Esophagus muscularis mucosa (tissue), 4 donors: ENCODE data around the gene STAB2. TPM values are rescaled to one million over a fixed set of nuclear protein-coding genes. Genes with fewer than 3 reads are reported as not detected.

Experiments used
- DNase-seq: peaks from one replicate; pipeline ENCODE4 v3.0.0-alpha.2; 2017; ENCODE audit errors: extremely low spot score
- H3K27ac ChIP-seq, 4 donors: fragments of 200-600 bp; sonication (generic); replicated peaks in 1 of 4; 1 replicate in 3 of 4; 2 replicates in 1 of 4; pipeline ENCODE4 v1.5.1; 2016 to 2019; ENCODE audit warnings: mild to moderate bottlenecking in 1 of 4
- H3K27me3 ChIP-seq, 4 donors: fragments of 200-600 bp; sonication (generic); one replicate each; pipeline versions ENCODE4 v1.5.1 to v1.6.0; 2016 to 2019
- H3K36me3 ChIP-seq, 4 donors: fragments of 200-600 bp; sonication (generic); one replicate each; pipeline ENCODE4 v1.5.1; 2016 to 2019
- H3K4me1 ChIP-seq, 4 donors: fragments of 200-600 bp; sonication (generic); one replicate each; pipeline ENCODE4 v1.5.1; 2016 to 2019
- H3K4me3 ChIP-seq, 4 donors: fragments of 200-600 bp; sonication (generic); 1 replicate in 2 of 4; 2 replicates in 2 of 4; pipeline ENCODE4 v1.5.1; 2016 to 2019; ENCODE audit warnings: mild to moderate bottlenecking in 4 of 4, moderate library complexity in 1 of 4
- H3K9me3 ChIP-seq, 4 donors: fragments of 200-600 bp; sonication (generic); 1 replicate in 3 of 4; 2 replicates in 1 of 4; pipeline ENCODE4 v1.5.1; 2016 to 2019
- CTCF ChIP-seq, 3 experiments: fragments of 200-600 bp in 2 of 3; fragments of 450-650 bp in 1 of 3; sonication (generic) in 2 of 3; IDR thresholded peaks; one replicate each; pipeline ENCODE4 v1.5.1; 2017 to 2019; ENCODE audit warnings: antibody characterized with exemption in 3 of 3, mild to moderate bottlenecking in 2 of 3, moderate library complexity in 1 of 3
- EP300 ChIP-seq: sonication (generic); formaldehyde crosslinking; IDR thresholded peaks from one replicate; pipeline ENCODE4 v1.6.1; 2017; ENCODE audit warnings: antibody characterized with exemption
- POLR2A ChIP-seq: fragments of 450-650 bp; IDR thresholded peaks from one replicate; pipeline ENCODE4 v1.6.1; 2017; ENCODE audit warnings: antibody characterized with exemption, moderate library complexity, mild to moderate bottlenecking, low read depth
- POLR2AphosphoS5 ChIP-seq, 2 donors: sonication (generic); formaldehyde crosslinking; IDR thresholded peaks; one replicate each; pipeline ENCODE4 v1.6.1; 2017; ENCODE audit warnings: antibody characterized with exemption in 2 of 2
- WGBS: methylation state at CpG from one replicate; pipeline ENCODE4 v1.1.5; 2018; 5-methylcytosine and 5-hydroxymethylcytosine counted together
- intact Hi-C: fragments of 100-400 bp; cut with DNase I; formaldehyde crosslinking; loops from one replicate; pipeline ENCODE4 v1.15.1; 2023
- total RNA-seq, 4 donors: library from RNA; depleted of rRNA; stranded (reverse); fragments of >200 nt; gene quantifications; one replicate each; pipeline versions ENCODE4 v1.1.0 to v1.2.1, GENCODE V29; 2016

STAB2 gene
- total RNA-seq, 4 donors from 2014 or later = under 0.01 to 0.50 (median 0.29) TPM; not detected in 1

DNA sequence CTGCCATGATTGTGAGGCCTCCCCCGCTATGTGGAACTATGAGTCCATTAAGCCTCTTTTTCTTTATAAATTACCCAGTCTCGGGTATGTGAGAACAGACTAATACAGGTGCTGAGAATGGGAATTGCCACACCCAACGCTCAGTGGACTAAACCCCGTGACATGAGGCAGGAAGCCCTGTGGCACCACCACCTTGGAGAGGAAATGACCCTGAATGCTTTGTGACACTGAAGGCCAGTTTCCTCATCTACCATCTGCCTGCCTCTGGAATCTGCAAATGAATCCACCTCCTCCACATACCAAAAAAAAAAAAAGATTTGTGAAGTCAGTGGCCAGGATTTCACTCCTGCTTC lies 212.4 kb downstream of the STAB2 start:
- WGBS = 92% methylated on average over 4 of the region's 4 CpGs
- H3K9me3 ChIP-seq = no peaks in the 10 kb centered on the region
- no peak for DNase-seq
- H3K4me1 ChIP-seq = peaks cover 18 to 84% (median 70%) of the 10 kb centered on the region in 4 donors
- H3K27me3 ChIP-seq = no peaks in the 10 kb centered on the region
- intact Hi-C loops = loop anchor here (2.0 kb wide), 1 partner anchor 21 kb away; no protein-coding TSS in a partner anchor
- H3K4me3 ChIP-seq = no peak overlapping the region
- peak overlapping the region; percentile 70 to 84 (median 76) for H3K27ac ChIP-seq
- peaks cover 0 to 77% (median 44%) of the 10 kb centered on the region in 4 donors for H3K36me3 ChIP-seq
- TF ChIP-seq EP300 (no peak), CTCF (IDR thresholded peaks at IDR 0.05) (no peak), POLR2A (no peak), POLR2AphosphoS5 (IDR thresholded peaks at IDR 0.05) (no peak)

- Histone ChIP-seq H3K27me3 (no peaks in the 10 kb centered on the region), H3K36me3 (peaks cover 0 to 70% (median 37%) of the 10 kb centered on the region in 4 donors), H3K4me3 (peak overlapping the region in 3 of 4 donors; percentile 7 to 29 (median 26)), H3K4me1 (peaks cover 18 to 84% (median 72%) of the 10 kb centered on the region in 4 donors), H3K27ac (peak overlapping the region; percentile 70 to 84 (median 76)), H3K9me3 (no peaks in the 10 kb centered on the region)
- TF ChIP-seq POLR2AphosphoS5 (IDR thresholded peaks at IDR 0.05) = peak; percentile 49 to 69
- TF ChIP-seq EP300 = no peak
- no peak for DNase-seq
- intact Hi-C loops = loop anchor here (2.0 to 5.0 kb wide), 3 partner anchors 21 to 67 kb away; no protein-coding TSS in a partner anchor
- 29% methylated on average over 16 of the region's 16 CpGs for WGBS
These were observed 213.0 kb downstream of the STAB2 start for GRCh38 chr12:103799857-103800771.

DNA sequence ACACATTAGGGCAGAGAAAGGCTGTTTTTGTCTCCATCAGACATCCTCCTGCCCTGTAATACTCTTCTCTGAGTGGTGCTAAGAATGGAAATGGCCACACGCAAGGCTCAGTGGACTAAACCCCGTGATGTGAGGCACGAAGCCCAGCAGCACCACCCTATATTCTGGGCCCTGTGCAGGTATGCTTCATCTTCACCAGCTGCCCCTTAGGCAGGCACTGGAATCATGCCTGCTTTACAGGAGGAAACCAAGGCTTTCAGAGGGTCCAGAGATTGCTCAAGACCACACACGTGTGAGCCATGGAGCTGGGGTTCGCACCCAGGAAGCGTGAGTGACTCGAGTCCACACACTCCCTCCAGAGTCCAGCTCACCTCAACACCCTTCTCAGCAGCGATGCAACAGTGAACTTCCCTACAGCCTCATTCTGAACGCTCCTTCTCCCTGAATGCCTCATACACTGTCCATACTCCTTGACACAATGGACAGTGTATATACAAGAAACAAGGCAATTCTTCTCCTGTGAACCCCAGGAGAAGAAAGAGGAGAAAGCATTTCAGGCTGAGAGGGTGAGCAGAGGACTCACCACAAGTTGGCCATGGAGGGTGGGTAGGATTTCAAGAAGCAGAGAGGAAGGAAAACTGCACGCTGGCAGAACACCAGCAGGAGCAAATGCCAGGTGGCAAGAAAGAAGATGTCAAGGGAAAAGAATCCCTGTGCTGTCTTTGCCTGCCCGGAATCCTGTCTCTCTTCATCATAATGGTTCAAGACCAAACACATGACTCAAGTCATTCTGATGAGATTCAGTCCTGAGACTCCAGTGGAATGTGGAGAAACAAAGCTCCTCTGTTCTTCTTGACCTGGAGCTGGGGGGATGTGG lies 214.9 kb downstream of the STAB2 start:
- Histone ChIP-seq H3K4me3 (no peak overlapping the region), H3K9me3 (no peaks in the 10 kb centered on the region), H3K4me1 (peaks cover 18 to 96% (median 86%) of the 10 kb centered on the region in 4 donors), H3K36me3 (peaks cover 0 to 67% (median 27%) of the 10 kb centered on the region in 4 donors), H3K27ac (peak overlapping the region; percentile 70 to 84 (median 76)), H3K27me3 (no peaks in the 10 kb centered on the region)
- WGBS = 81% methylated on average over 11 of the region's 11 CpGs
- DNase-seq = no peak
- peak; percentile 14 to 63 for TF ChIP-seq POLR2AphosphoS5 (IDR thresholded peaks at IDR 0.05)
- no peak for TF ChIP-seq EP300
- intact Hi-C loops = loop anchor here (5.0 kb wide), 2 partner anchors 35 to 65 kb away; no protein-coding TSS in a partner anchor

DNA sequence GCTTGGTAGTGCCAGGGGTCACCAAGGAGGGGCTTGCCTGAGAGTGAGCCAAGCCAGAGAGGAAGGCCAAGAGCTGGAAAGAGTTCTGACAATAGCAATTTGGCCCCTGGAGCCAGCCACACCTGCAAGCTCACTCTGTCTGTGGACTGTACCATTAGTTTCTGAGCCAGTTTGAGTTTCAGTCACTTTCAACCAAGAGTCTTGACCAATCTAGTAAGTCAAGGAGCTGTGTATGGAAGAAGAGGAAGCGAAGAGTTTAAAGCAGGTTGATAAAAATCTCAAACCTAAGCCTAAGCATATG lies 215.5 kb downstream of the STAB2 start:
- H3K4me1 ChIP-seq = peaks cover 18 to 96% (median 89%) of the 10 kb centered on the region in 4 donors
- DNase-seq = no peak
- no peak overlapping the region for H3K4me3 ChIP-seq
- no peaks in the 10 kb centered on the region for H3K9me3 ChIP-seq
- H3K36me3 ChIP-seq = peaks cover 0 to 67% (median 29%) of the 10 kb centered on the region in 4 donors
- no peaks in the 10 kb centered on the region for H3K27me3 ChIP-seq
- intact Hi-C loops = loop anchor here (5.0 kb wide), 2 partner anchors 35 to 65 kb away; no protein-coding TSS in a partner anchor
- 100% methylated on average over 1 of the region's 1 CpG for WGBS
- TF ChIP-seq POLR2A (no peak), POLR2AphosphoS5 (IDR thresholded peaks at IDR 0.05) (no peak), CTCF (IDR thresholded peaks at IDR 0.05) (no peak), EP300 (no peak)
- peak overlapping the region; percentile 70 to 84 (median 76) for H3K27ac ChIP-seq

DNA sequence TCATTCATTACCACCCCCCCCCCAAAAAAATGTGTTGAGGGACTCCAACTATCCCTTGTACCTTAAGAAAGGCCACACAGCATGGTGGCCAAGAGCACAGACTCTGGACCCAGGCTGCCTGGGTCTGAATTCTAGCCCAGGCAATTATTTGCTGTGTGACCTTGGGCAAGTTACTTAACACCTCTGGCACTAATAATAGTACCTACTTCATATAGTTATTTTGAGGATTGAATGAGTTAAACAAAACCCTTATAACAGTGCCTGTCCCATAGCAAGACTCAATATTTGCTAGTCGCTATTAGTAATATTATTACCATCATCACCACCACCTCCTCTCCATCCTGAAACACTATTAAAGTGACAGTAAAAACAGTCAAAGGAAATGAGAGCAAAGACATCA lies 216.8 kb downstream of the STAB2 start:
- H3K4me1 ChIP-seq = peaks cover 18 to 100% (median 98%) of the 10 kb centered on the region in 4 donors
- no peak for DNase-seq
- intact Hi-C loops = loop anchor here (5.0 kb wide), 2 partner anchors 33 to 63 kb away; no protein-coding TSS in a partner anchor
- peaks cover 0 to 67% (median 23%) of the 10 kb centered on the region in 4 donors for H3K36me3 ChIP-seq
- 96% methylated on average over 1 of the region's 1 CpG for WGBS
- no peaks in the 10 kb centered on the region for H3K9me3 ChIP-seq
- peak overlapping the region; percentile 44 to 78 (median 67) for H3K27ac ChIP-seq
- H3K4me3 ChIP-seq = no peak overlapping the region
- TF ChIP-seq CTCF (IDR thresholded peaks at IDR 0.05) (no peak), POLR2AphosphoS5 (IDR thresholded peaks at IDR 0.05) (no peak), POLR2A (no peak), EP300 (no peak)
- H3K27me3 ChIP-seq = no peaks in the 10 kb centered on the region
